T-helper 2 cell (primary cell): Measurements from ENCODE around the gene NOD2.

Source experiments
- DNase-seq, 5 experiments: peaks; one replicate each; pipeline versions ENCODE4 v3.0.0 to v3.0.0-alpha.2; 2012 to 2022

Gene NOD2

GRCh38 chr16:50694206-50694605 is 800 bp downstream of the NOD2 start:
- no peak for DNase-seq

- no peak for DNase-seq
Observed at GRCh38 chr16:50695017-50696000, 1.9 kb downstream of the NOD2 start.

GRCh38 chr16:50696126-50696525 is 2.7 kb downstream of the NOD2 start:
- DNase-seq = no peak

GRCh38 chr16:50696575-50697420 is 3.4 kb downstream of the NOD2 start:
- DNase-seq = peak in 3 of 5 experiments; percentile 55 to 92 (median 62)

GRCh38 chr16:50697421-50697715 is 4.0 kb downstream of the NOD2 start:
- DNase-seq = no peak

GRCh38 chr16:50697881-50698767 is 4.7 kb downstream of the NOD2 start:
- peak in 2 of 5 experiments; percentile 45 to 61 for DNase-seq

- peak in 2 of 5 experiments; percentile 55 to 83 for DNase-seq
Observed at GRCh38 chr16:50699326-50700159, 6.1 kb downstream of the NOD2 start.

GRCh38 chr16:50702725-50703124 is 9.3 kb downstream of the NOD2 start:
- no peak for DNase-seq

- no peak for DNase-seq
Observed at GRCh38 chr16:50704245-50704644, 10.8 kb downstream of the NOD2 start.

GRCh38 chr16:50705436-50706110 is 12.2 kb downstream of the NOD2 start:
- DNase-seq = peak in 1 of 5 experiments; percentile 75

GRCh38 chr16:50706250-50706649 is 12.8 kb downstream of the NOD2 start:
- DNase-seq = no peak

GRCh38 chr16:50708373-50709060 is 15.1 kb downstream of the NOD2 start:
- peak in 1 of 5 experiments; percentile 82 for DNase-seq

- DNase-seq = peak in 1 of 5 experiments; percentile 45
Observed at GRCh38 chr16:50709061-50709684, 15.8 kb downstream of the NOD2 start.

GRCh38 chr16:50709980-50710379 is 16.6 kb downstream of the NOD2 start:
- no peak for DNase-seq

GRCh38 chr16:50711040-50711439 is 17.6 kb downstream of the NOD2 start:
- DNase-seq = no peak

- DNase-seq = no peak
Observed at GRCh38 chr16:50711862-50712559, 18.6 kb downstream of the NOD2 start.

- no peak for DNase-seq
Observed at GRCh38 chr16:50712560-50712898, 19.1 kb downstream of the NOD2 start.

GRCh38 chr16:50712956-50713355 is 19.6 kb downstream of the NOD2 start:
- DNase-seq = no peak

GRCh38 chr16:50717091-50717490 is 23.7 kb downstream of the NOD2 start:
- DNase-seq = no peak
